Loucy (cell line): ENCODE results near the gene DISC1.

Experiments used
- EZH2phosphoT487 ChIP-seq: fragments of 200-600 bp; IDR thresholded peaks from 2 replicates; pipeline ENCODE4 v1.6.1; 2018; ENCODE audit warnings: antibody characterized with exemption, mild to moderate bottlenecking, moderate library complexity, borderline replicate concordance
- TF ChIP-seq, protein P1 (sequence below): fragments of 200-600 bp; sonication (generic); conservative IDR thresholded peaks from 2 replicates; pipeline ENCODE4 v1.5.1; 2014; ENCODE audit warnings: mild to moderate bottlenecking, antibody characterized with exemption, low read length

DNA sequence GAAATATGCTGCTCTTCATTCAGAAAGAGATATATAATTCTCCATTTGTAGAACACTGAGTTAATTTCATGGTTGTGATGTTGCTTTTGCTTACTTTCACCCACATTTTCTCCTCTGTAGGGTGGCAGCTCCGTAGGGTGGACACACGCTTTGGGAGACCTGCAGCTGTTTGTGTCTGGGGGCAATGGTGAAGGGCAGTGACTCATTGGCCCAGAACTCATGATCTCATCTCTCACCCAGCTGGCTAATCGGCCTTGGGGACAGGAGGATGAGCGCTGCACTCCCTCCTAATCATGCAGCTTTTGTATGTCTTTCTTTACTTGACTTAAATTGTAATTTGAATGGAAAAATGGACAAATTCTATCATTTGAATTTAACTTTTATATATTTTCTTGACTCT lies 9.6 kb downstream of the DISC1 start:
- TF ChIP-seq, protein P1, sequence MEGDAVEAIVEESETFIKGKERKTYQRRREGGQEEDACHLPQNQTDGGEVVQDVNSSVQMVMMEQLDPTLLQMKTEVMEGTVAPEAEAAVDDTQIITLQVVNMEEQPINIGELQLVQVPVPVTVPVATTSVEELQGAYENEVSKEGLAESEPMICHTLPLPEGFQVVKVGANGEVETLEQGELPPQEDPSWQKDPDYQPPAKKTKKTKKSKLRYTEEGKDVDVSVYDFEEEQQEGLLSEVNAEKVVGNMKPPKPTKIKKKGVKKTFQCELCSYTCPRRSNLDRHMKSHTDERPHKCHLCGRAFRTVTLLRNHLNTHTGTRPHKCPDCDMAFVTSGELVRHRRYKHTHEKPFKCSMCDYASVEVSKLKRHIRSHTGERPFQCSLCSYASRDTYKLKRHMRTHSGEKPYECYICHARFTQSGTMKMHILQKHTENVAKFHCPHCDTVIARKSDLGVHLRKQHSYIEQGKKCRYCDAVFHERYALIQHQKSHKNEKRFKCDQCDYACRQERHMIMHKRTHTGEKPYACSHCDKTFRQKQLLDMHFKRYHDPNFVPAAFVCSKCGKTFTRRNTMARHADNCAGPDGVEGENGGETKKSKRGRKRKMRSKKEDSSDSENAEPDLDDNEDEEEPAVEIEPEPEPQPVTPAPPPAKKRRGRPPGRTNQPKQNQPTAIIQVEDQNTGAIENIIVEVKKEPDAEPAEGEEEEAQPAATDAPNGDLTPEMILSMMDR = no peak
- TF ChIP-seq EZH2phosphoT487 = no peak
